ENCODE measurements around the gene PRR7. TPM values are rescaled to one million over a fixed set of nuclear protein-coding genes. Genes with fewer than 3 reads are reported as not detected.

PRR7 gene
- total RNA-seq, 2 experiments from 2014 or later = 21.5 to 21.8 TPM

DNA sequence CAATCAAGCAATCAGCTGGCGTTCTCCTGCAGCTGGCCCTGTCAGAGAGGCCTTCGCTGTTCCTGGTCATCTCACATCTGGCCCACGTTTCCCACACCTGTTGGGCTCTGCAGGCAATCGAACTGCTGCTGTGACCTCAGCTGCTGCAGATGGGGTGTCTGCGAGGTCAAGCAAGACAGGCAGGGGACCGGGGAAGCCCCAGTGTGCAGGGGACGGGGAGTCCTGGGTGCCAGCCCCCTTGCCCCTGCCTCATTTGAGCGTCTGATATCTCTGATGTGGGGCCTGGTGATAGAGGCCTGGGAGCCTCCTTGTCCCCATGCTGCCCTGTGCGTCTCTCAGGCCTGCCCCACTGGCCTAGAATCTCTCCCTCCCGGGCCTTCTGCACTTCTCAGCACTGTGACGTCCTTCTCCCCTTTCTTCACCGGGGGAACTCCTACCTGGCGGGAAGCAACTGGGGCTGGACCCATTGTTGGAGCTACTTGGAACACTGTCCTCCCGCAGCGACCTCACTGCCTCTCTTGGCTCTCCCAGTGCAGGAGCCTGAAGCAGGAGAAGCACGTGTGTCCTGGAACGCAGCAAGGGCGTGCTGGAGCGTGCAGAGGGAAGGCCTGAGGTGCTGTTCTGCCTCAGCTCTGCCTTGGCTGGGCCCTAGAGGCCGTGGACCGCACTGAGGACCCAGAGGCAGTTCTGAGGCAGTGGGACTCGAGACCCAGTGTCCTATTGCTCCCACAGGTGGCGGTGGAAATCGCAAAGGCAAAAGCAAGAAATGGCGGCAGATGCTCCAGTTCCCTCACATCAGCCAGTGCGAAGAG, 16.3 kb upstream of the PRR7 start:
- peaks cover 2% of the 10 kb centered on the region for H3K9me3 Mint-ChIP-seq
- H3K4me1 Mint-ChIP-seq = peaks cover 56% of the 10 kb centered on the region
- DNase-seq = no peak
- H3K27ac Mint-ChIP-seq = peak overlapping the region; percentile 97
- H3K27me3 Mint-ChIP-seq = peaks cover 3% of the 10 kb centered on the region
- peak overlapping the region; percentile 95 for H3K4me3 Mint-ChIP-seq
- peaks cover 53% of the 10 kb centered on the region for H3K36me3 Mint-ChIP-seq

DNA sequence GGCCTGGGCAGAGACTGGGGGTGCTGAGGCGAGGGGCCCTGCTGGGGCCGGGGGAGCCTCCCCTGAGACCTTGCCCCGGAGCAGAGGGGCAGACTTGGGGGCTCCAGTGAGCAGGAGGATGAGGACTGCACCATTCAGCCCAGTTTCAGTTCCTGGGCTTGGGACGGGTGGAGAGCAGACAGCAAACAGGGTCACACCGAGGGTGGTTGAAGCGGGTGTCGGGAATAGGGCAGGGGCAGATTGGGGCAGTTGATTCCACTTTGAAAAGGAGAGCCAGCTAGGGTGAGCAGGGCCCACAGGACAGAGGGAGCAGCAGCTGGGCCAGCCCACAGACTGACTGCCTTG, 15.7 kb upstream of the PRR7 start:
- peaks cover 2% of the 10 kb centered on the region for H3K9me3 Mint-ChIP-seq
- H3K36me3 Mint-ChIP-seq = peaks cover 58% of the 10 kb centered on the region
- peak overlapping the region; percentile 95 for H3K4me3 Mint-ChIP-seq
- DNase-seq = no peak
- H3K27ac Mint-ChIP-seq = peak overlapping the region; percentile 97
- H3K4me1 Mint-ChIP-seq = peaks cover 55% of the 10 kb centered on the region
- peaks cover 3% of the 10 kb centered on the region for H3K27me3 Mint-ChIP-seq

DNA sequence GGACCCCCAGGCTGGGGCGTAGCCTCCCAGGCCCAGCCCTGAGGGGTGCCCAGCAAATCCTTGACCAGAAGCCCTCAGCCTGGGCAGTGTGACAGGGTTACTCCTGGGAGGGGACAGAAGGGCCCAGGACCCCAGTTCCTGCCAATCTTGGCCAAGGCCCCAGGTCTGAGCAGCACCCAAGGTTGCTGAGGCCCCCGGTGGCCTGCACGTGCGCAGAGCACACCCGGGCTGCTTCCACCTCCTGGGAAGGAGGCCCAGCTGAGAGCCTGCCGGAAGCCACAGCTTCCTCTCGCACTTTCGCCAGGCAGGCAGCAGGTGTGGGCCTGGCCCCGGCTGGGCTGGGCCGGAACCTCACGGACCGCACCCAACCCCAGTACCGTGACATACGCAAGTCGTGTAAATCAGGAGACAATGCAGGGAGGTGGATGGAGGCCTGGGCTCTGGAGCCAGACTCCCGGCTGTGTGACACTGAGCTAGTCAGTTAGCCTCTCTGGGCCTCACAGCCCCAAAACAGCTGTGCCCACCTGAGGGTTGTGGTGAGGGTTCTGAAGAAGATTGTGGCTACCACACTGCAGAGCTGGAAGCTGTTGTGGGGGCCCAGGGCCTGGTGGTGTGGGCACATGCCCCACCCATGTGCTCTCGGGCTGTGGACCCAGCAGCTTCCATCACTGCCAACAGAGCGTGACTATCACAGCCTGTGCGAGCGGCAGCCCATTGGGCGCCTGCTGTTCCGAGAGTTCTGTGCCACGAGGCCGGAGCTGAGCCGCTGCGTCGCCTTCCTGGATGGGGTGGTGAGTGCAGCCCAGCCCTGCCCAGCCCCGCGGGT, 15.1 kb upstream of the PRR7 start:
- peaks cover 59% of the 10 kb centered on the region for H3K36me3 Mint-ChIP-seq
- H3K9me3 Mint-ChIP-seq = no peaks in the 10 kb centered on the region
- peaks cover 55% of the 10 kb centered on the region for H3K4me1 Mint-ChIP-seq
- peak overlapping the region; percentile 97 for H3K27ac Mint-ChIP-seq
- H3K4me3 Mint-ChIP-seq = peak overlapping the region; percentile 95
- peak; percentile 81 for DNase-seq
- no peaks in the 10 kb centered on the region for H3K27me3 Mint-ChIP-seq

DNA sequence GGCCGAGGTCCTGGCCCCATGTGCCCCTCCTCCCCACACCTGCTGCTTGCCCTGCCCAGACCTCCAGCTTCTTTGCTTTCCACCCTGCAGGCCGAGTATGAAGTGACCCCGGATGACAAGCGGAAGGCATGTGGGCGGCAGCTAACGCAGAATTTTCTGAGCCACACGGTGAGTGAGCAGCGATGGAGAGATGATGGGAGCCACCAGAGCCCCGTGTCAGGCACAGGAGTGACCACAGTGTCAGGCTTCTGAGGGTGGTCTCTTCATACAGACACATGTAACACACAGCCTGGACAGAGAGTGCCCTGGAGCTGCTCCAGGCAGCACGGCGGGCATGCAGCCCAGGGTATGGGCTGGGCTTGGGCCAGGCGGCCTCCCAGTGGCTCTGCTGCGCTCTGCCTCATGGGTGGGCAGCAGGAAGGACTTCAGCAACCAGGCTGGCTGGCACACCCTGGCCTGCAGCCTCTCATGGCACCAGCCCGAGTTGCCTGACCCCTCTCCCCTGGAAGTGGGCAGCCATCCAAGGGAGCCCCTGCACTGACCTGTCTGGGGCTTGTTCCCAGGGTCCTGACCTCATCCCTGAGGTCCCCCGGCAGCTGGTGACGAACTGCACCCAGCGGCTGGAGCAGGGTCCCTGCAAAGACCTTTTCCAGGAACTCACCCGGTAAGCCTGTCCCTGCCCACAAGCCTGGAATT, 14.3 kb upstream of the PRR7 start:
- peaks cover 64% of the 10 kb centered on the region for H3K36me3 Mint-ChIP-seq
- H3K4me1 Mint-ChIP-seq = peaks cover 55% of the 10 kb centered on the region
- no peak for DNase-seq

DNA sequence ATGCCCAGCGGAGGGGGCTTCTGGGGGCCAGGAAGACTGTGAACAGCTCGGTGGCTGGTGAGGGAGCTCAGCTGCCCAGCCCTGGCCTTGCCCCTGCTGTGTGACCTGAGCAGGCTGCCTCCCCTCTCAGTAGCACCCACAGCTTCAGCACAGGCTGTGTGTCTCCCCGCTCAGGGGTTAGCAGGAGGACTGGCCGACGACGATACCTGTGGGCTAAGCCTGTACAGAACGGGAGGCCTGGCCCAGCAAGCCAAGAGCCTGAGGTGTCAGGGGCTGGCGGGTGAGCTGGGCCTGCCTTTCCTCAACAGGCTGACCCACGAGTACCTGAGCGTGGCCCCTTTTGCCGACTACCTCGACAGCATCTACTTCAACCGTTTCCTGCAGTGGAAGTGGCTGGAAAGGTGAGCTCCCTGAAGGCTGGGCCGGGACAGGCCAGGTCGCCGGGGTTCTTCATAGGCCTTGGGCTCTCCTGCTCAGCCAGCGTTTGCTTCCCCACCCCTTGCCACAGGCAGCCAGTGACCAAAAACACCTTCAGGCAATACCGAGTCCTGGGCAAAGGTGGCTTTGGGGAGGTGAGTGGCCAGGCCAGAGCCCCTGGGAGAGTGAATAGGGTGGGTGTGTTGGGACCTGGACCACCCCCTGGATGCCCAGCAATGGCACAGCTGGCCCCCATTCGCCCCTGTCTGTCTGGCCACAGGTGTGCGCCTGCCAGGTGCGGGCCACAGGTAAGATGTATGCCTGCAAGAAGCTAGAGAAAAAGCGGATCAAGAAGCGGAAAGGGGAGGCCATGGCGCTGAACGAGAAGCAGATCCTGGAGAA, 13.6 kb upstream of the PRR7 start:
- Mint-ChIP-seq H3K27me3 (no peaks in the 10 kb centered on the region), H3K9me3 (no peaks in the 10 kb centered on the region), H3K36me3 (peaks cover 64% of the 10 kb centered on the region), H3K27ac (peak overlapping the region; percentile 65), H3K4me3 (peak overlapping the region; percentile 42), H3K4me1 (peaks cover 58% of the 10 kb centered on the region)
- DNase-seq = no peak

More for the DNA sequence above, 14.3 kb upstream of the PRR7 start:
- Mint-ChIP-seq H3K9me3 (no peaks in the 10 kb centered on the region), H3K4me3 (peak overlapping the region; percentile 95), H3K27ac (peak overlapping the region; percentile 97), H3K27me3 (no peaks in the 10 kb centered on the region)

DNA sequence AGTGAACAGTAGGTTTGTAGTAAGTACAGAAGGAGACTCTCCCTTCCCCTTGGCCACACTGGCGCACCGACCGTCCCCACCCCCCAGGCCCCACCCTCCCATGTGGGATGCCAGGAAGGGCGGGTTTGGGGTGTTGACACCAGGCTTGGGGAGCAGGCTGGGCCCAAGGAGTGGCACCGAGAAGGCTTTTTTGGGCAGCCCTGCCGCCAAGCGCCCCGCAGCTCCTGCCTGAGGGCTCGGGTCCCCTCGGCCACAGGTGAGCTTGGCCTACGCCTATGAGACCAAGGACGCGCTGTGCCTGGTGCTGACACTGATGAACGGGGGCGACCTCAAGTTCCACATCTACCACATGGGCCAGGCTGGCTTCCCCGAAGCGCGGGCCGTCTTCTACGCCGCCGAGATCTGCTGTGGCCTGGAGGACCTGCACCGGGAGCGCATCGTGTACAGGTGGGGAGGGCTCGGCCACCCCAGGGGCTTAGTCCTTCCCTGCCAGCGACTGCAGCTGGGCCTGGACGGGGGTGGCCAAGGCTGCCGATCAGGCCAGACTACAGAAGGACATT, 12.9 kb upstream of the PRR7 start:
- no peaks in the 10 kb centered on the region for H3K9me3 Mint-ChIP-seq
- H3K4me3 Mint-ChIP-seq = no peak overlapping the region
- peaks cover 61% of the 10 kb centered on the region for H3K4me1 Mint-ChIP-seq
- H3K27ac Mint-ChIP-seq = peak overlapping the region; percentile 89
- H3K36me3 Mint-ChIP-seq = peaks cover 64% of the 10 kb centered on the region
- DNase-seq = no peak
- no peaks in the 10 kb centered on the region for H3K27me3 Mint-ChIP-seq

DNA sequence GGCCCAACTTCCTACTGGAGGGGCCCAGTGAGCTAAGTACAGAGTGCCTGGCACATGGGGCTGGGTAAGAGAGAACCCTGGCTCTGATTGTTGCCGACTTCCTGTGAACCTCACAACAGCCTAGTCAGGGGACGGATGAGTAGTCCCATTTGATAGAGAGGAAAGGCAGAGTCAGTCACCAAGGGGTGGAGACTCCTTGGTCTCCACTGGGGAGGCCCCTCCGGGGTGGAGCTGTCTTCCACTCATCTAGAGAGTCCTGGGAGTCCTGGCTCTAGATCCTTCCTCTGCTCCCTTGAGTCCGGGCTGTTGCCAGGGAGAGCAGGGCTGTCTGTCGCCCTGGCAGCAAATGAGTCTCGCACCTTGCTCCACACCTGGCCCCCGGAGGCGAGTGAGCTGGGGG, 12.2 kb upstream of the PRR7 start:
- peak overlapping the region; percentile 89 for H3K27ac Mint-ChIP-seq
- no peaks in the 10 kb centered on the region for H3K27me3 Mint-ChIP-seq
- peaks cover 65% of the 10 kb centered on the region for H3K36me3 Mint-ChIP-seq
- H3K4me3 Mint-ChIP-seq = peak overlapping the region; percentile 25
- no peak for DNase-seq
- no peaks in the 10 kb centered on the region for H3K9me3 Mint-ChIP-seq
- peaks cover 59% of the 10 kb centered on the region for H3K4me1 Mint-ChIP-seq

DNA sequence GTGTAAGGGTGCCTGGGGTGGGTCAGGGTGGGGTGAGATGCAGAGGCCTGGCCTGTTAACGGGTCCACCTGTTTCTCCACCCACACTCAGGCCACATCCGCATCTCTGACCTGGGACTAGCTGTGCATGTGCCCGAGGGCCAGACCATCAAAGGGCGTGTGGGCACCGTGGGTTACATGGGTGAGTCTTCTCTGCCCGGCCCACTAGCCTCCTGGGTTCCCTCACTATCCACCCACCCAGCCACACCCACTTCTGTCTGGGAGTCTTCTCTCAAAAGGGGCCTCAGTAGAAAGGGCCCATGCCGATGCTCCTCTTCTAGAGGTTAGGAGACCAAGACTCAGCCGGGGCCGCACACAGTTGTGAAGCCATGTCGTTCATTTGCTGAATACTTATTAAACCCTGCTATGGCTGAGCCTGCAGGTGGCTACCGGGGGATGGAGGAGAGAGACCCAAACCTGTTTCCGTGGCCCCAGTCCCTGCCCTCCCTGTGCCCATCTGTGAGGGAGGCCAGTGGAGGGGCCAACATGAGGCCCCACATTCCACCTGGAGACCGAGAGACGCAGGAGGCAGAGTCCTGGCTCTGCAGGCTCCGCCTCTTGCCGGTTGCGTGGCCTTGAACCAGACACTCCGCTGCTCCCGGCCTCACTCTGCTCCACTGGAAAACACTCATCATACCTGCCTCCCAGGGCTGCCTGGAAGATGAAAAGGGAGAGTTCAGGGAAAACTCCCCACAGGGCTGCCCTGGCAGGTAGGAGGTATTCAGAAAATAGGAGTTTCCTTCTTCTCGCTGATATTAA, 11.5 kb upstream of the PRR7 start:
- no peak overlapping the region for H3K27ac Mint-ChIP-seq
- H3K9me3 Mint-ChIP-seq = no peaks in the 10 kb centered on the region
- no peaks in the 10 kb centered on the region for H3K27me3 Mint-ChIP-seq
- no peak overlapping the region for H3K4me3 Mint-ChIP-seq
- DNase-seq = no peak
- H3K36me3 Mint-ChIP-seq = peaks cover 69% of the 10 kb centered on the region
- H3K4me1 Mint-ChIP-seq = peaks cover 59% of the 10 kb centered on the region

DNA sequence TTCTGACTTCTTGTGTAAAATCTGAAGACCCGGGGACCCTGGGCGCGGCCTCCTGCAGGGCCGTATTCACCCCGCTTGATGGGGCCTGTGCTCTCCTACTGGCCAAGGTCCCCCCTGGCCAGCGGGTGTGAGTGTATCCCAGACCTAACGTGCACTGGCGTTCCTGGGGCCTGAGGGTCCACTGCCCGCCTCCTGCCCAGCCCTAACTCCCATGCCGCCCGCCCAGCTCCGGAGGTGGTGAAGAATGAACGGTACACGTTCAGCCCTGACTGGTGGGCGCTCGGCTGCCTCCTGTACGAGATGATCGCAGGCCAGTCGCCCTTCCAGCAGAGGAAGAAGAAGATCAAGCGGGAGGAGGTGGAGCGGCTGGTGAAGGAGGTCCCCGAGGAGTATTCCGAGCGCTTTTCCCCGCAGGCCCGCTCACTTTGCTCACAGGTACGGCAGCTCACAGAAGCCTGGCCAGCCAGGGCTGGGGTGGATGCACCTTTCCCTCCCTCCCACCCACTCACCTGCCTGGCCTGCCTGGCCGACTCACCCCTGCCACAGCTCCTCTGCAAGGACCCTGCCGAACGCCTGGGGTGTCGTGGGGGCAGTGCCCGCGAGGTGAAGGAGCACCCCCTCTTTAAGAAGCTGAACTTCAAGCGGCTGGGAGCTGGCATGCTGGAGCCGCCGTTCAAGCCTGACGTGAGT, 10.6 kb upstream of the PRR7 start:
- no peak overlapping the region for H3K27ac Mint-ChIP-seq
- H3K27me3 Mint-ChIP-seq = no peaks in the 10 kb centered on the region
- H3K36me3 Mint-ChIP-seq = peaks cover 61% of the 10 kb centered on the region
- no peaks in the 10 kb centered on the region for H3K9me3 Mint-ChIP-seq
- H3K4me3 Mint-ChIP-seq = no peak overlapping the region
- H3K4me1 Mint-ChIP-seq = peaks cover 56% of the 10 kb centered on the region
- no peak for DNase-seq

DNA sequence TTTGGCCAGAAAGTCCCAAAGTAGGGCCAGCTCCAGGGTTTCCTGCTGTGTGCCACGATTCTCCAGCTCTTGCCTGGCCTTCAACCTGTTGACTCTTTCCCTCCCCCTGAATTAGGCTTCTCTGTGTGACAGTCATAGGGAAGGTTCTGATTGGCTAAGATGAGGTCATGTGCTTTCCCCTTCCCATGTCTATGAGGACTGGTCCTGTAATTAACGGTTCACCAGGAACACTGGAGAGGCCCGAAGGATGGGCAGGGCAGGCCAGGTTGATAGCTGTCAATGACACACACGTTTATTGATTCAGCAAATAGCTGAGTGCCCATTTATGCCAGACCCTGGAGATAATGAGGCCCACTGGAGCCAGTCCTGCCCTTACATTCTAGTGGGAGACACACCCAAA, 9.0 kb upstream of the PRR7 start:
- H3K27ac Mint-ChIP-seq = peak overlapping the region; percentile 45
- H3K4me1 Mint-ChIP-seq = peaks cover 50% of the 10 kb centered on the region
- H3K9me3 Mint-ChIP-seq = no peaks in the 10 kb centered on the region
- peaks cover 57% of the 10 kb centered on the region for H3K36me3 Mint-ChIP-seq
- no peak overlapping the region for H3K4me3 Mint-ChIP-seq
- no peaks in the 10 kb centered on the region for H3K27me3 Mint-ChIP-seq
- DNase-seq = no peak

DNA sequence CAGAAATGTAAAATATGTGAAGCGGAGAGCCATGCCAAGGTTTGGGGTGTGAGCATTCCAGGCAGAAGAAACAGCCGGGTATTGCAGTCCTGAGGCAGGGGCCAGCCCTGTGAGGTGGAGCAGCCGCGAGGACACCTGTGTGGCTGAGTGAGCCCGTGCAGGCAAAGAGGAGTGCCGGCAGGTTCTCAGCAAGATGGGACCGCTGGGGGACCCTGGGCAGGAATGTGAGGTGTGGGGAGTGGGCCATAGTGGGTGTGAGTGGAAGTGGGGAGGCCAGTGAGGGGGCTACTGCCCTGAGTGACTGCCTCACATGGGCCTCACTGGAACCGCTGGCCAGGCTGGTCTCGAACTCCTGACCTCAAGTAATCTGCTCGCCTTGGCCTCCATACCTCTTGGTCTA, 8.1 kb upstream of the PRR7 start:
- Mint-ChIP-seq H3K36me3 (peaks cover 49% of the 10 kb centered on the region), H3K27ac (peak overlapping the region; percentile 65), H3K4me1 (peaks cover 47% of the 10 kb centered on the region), H3K27me3 (no peaks in the 10 kb centered on the region), H3K4me3 (no peak overlapping the region), H3K9me3 (no peaks in the 10 kb centered on the region)
- no peak for DNase-seq

DNA sequence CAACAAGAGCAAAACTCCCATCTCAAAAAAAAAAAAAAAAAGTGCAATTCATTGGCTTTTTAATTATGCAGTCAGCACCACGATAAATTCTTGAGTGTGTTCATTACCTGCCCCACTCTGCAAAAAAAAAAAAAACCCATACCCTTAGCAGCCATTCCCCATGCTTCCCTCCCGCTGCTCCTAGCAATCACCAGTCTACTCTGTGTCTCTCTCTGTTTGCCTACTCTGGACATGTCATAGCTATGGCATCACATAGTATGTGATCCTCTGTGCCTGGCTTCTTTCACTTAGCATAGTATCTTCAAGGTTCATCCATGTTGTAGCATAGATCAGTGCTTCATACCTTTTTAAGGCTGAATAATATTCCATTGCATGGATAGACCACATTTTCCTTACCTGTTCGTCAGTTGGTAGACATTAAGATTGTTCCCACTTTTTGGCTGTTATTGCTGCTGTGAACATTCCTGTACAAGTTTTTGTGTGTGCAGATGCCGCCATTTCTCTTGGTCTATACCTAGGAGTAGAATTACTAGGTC, 7.0 kb upstream of the PRR7 start:
- DNase-seq = no peak
- Mint-ChIP-seq H3K27me3 (no peaks in the 10 kb centered on the region), H3K36me3 (peaks cover 44% of the 10 kb centered on the region), H3K4me3 (no peak overlapping the region), H3K4me1 (peaks cover 50% of the 10 kb centered on the region), H3K9me3 (no peaks in the 10 kb centered on the region), H3K27ac (peak overlapping the region; percentile 74)
